D721Med (cell line): ENCODE results near the gene MYL7.

ENCODE experiments used
- DNase-seq: peaks from one replicate; pipeline ENCODE4 v3.0.0; 2011; ENCODE audit warnings: low spot score; ENCODE audit not compliant: insufficient read length
- FAIRE-seq: peaks from 2 replicates; lab custom pipeline; 2011; peaks lifted over from hg19 to GRCh38; lab: Jason Lieb, UNC
- CTCF ChIP-seq: IDR thresholded peaks from 2 replicates; pipeline ENCODE4 v1.5.1; 2012; ENCODE audit warnings: mild to moderate bottlenecking, control low read depth; ENCODE audit not compliant: insufficient read depth; ENCODE audit errors: missing control alignments

Gene MYL7

GRCh38 chr7:44107961-44108767 lies 33.0 kb downstream of the MYL7 start:
- FAIRE-seq (no peak), DNase-seq (no peak)
- TF ChIP-seq CTCF, result no peak

- no peak for TF ChIP-seq CTCF
- FAIRE-seq (no peak), DNase-seq (no peak)
These were observed 33.8 kb downstream of the MYL7 start for GRCh38 chr7:44107116-44107960.

GRCh38 chr7:44106311-44107065 lies 34.6 kb downstream of the MYL7 start:
- DNase-seq (no peak), FAIRE-seq (no peak)
- TF ChIP-seq CTCF, result no peak

GRCh38 chr7:44105832-44106231 lies 35.3 kb downstream of the MYL7 start:
- TF ChIP-seq CTCF, result no peak
- FAIRE-seq, result no peak
- no peak for DNase-seq

- no peak for TF ChIP-seq CTCF
- FAIRE-seq (no peak), DNase-seq (peak; percentile 69)
These were observed 36.0 kb downstream of the MYL7 start for GRCh38 chr7:44104860-44105771.
